Hepatic stellate cell (primary cell): ENCODE results near the gene CEND1.

Source experiments
- DNase-seq: peaks from one replicate; pipeline ENCODE4 v3.0.0; 2011; ENCODE audit warnings: low spot score

CEND1 gene

GRCh38 chr11:777288-778255 is 12.3 kb downstream of the CEND1 start, which contains the start of gene GATD1:
Gene GATD1, minus strand, starts transcription at chr11:777487. Its CDS starts 25 bp downstream, at chr11:777462.
- peak; percentile 100 for DNase-seq

DNA sequence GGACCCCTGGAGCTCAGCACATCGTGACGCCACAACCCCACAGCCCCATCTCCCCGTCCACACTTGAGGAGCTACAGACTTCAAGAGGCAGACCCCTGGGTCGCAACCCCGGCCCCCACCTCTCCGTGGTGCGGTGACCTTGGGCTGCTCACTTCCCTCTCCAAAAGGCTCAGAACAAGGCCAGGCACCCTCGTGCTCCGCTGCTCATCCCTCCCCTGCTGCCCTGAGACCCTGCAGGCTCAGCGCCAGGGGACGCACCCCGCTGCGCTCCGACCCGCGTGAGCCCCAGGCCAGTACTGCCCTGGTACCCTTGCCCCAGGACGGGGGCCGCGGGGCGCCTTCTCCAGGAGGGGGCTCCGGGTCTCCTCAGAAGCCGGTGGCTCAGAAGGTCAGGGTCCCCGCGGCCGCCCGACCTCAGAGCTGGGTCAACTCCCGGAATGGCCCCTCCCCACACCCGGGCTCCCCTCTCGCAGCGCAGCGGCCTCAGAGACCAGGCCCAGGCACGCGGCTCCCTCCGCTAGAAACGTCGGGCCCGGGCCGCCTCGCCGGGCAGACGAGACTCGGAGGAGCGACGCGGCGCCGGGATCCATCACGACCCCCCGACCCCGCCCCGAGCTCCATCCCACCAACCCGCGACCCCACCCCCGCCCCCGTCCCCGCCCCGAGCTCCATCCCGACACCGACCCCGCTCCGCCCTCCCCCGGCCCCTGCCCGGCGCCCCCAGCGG is 13.2 kb downstream of the CEND1 start:
- peak; percentile 74 for DNase-seq

GRCh38 chr11:776263-776560 is 13.7 kb downstream of the CEND1 start:
- DNase-seq = no peak

- DNase-seq = no peak
Observed at GRCh38 chr11:774873-775592, 14.9 kb downstream of the CEND1 start.

DNA sequence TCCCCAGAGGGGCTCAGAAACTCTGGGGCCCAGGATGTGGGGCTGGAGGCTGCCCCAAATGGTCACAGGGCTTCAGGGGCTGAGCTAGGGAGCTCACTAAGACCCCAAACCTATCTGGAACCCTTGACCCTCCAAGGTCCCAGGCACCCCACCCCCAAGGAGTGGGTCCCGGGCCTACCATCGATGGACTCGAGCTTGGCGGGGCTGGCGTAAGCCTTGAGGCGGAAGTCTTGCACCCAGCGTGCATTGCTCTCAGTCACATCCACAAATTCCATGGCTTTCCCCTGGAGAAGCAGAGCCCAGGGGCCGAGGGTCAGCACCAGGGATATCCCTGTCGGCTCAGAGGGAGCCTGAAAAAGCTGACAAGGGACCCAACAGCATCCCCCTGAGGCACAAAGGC is 16.1 kb downstream of the CEND1 start:
- DNase-seq = no peak

- DNase-seq = no peak
Observed at GRCh38 chr11:773425-773824, 16.5 kb downstream of the CEND1 start.

DNA sequence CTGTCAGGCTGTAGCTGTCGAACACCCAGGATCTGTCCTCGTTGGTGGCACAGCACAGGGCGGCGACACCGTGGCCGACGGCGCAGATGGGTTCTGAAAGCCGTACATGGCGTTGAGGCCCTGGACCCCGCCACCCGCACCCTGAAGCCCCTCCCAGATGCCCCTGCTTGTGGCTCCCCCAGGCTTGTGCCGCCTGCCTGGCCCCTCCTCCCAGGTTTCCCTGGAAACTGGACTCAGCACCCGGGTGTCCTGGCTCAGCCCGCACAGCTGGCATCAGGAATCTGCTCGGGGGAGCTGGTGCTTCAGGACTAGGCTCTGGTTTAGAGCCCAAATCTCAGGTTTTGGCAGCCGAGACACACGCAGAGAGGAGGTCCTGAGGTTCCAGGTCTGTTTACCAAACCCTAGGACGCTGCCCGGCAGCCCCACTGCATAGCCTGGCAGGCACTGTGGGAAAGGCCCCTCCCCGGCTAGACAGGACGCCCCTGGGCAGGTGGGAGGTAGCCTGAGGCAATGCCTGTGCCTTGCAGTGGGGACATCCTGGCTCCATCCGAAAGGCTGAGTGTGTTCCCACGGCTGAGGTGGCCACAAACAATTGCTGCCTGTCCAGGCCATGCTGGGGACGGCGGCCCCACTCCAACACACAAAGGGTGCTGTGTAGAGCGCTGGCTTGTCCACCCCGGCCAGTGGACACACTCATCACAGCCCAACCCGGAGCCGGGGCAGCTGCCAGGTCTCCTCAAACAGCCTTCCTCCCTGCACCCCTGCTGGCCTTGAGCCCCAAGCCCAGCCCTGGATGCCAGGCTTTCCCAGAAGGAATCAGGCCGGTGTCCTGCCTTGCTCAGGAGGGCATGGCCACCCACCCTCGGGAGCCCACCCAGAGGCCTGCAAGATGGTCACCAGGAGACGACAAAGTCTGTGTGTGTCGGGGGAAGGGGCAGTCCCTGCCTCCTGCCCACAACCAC is 17.2 kb downstream of the CEND1 start:
- no peak for DNase-seq

- no peak for DNase-seq
Observed at GRCh38 chr11:771617-772204, 18.2 kb downstream of the CEND1 start.

DNA sequence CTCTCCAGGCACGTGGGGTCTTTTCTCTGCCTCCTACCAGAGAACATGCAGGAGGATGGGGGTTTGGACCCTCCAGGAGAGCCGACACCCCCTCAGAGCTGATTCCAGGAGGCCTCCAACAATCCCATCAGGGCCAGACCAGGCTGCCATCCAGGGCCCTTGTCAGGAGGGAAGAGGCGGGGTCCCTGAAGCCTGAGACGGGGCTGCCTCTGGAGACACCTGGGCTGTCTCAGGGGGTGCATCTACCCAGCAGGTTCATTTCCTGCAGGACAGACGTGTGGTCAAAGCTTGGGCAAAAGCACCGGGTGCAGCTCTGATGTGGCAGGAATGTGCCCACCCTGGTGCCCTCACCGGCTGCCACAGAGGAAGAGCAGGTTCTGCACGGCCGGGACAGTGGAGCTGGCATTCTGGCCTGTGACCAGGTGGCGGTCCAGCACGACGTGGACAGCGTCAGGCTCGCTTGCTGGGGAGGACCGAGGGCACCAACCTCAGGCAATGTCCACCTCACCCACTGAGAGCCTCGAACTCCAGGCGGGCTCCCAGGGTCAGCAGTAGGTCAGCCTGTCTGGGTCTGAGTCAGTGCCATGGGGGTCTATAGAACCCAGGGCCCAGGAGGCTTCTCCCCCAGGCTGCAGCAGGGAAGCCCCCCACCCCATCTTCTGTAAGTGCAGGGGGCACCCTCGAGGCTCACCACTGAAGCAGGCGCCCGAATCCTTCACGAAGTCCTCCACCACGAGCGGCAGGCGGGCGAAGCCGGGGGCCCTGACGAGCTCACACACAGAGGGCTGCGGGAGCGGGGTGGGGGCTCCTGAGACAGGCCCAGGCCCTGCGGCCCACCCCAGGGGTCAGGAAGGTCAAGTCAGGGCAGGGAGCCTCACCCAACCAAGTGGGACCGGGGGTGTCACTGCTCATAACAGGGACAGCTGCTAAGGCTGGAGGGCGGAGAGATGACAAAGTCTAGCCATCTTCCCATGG is 19.0 kb downstream of the CEND1 start:
- DNase-seq = no peak

- no peak for DNase-seq
Observed at GRCh38 chr11:769887-770641, 19.8 kb downstream of the CEND1 start.

DNA sequence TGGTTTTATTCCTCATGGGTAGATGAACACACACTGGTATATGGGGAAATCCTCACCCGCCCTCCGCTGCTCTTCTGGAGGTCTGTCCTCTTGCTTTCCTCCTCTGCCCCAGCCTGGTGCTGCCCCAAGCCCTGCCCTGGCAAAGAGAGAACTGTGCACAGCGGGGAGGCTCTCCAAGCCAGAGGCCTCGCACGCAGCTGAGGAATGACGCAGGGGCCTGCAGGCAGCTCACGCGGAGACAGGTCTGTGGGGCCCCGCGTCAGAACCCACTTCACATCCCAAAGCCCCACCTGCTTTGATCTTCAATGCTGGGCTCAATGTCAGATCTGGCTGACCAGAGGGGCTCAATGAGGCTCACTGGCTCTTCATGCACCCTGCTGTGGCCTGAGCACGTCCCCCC is 22.7 kb downstream of the CEND1 start:
- DNase-seq = no peak

GRCh38 chr11:766936-767210 is 23.0 kb downstream of the CEND1 start:
- no peak for DNase-seq

DNA sequence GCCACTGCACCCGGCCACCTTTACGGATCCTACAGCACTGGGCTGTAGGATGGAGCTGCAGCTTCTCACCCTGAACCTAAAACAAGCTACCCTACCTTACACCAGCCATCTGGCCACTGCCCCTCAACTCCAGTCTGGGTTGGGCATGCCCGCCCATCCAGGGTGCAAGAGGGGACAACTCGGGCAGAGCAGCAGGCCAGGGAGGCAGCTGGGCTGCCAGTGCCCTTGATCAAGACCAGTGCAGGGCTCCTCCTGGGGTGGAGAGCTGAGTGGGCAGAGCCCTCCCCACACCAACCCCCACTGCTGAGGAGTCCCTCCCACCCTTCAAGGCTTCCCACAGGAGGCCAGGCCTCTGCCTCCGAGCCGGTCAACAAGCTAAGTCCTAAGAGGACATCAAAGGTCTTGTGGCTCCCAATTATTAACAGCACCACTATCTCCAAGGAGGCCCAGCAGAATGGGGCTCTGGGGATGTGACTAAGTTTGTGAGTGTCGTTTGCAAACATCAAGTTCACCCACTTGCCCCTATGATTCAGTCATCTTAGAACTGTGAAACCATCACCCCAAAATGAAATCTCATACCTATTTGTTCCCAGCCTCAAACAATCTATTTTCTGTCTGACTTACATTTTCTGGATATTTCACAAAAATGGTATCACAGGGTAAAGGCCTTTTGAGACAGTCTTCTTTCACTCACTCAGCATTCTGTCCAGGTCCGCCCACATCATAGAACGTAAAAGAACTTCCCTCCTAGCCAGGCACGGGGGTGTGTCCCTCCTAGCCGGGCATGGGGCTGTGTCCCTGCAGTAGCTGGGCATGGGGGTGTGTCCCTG is 23.6 kb downstream of the CEND1 start:
- no peak for DNase-seq

GRCh38 chr11:765802-766091 is 24.1 kb downstream of the CEND1 start:
- DNase-seq = no peak

- DNase-seq = peak; percentile 61
Observed at GRCh38 chr11:765025-765801, 24.7 kb downstream of the CEND1 start.

DNA sequence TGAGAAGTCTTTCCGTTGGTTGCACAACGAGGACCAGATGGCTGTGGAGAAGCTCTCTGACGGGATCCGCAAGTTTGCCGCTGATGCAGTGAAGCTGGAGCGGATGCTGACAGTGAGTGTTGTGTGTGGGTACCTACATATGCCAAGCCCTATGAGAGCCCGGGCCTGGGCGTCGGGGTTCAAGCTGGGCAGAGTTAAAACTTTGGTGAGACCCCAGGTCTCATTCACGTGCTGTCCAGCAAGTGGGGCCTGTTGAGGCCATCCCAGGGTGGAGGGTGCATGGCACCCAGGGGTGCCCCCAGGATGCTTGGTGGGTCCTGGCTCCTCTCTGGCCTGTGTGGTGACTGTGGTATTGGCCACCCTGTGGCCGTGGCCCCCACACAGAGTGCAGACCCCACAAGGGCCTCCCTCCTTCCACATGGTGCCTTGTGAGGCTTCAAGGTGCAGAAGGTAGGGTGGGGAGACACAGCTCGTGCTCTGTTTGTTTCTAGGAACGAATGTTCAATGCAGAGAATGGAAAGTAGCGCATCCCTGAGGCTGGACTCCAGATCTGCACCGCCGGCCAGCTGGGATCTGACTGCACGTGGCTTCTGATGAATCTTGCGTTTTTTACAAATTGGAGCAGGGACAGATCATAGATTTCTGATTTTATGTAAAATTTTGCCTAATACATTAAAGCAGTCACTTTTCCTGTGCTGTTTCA is 25.4 kb downstream of the CEND1 start:
- DNase-seq = no peak
